GM12874 (cell line): ENCODE data around the gene ROPN1B.

Experiments used
- CTCF ChIP-seq: IDR thresholded peaks from 2 replicates; pipeline ENCODE4 v1.5.1; 2011; ENCODE audit warnings: low read depth, mild to moderate bottlenecking, control low read depth, low read length, moderate library complexity; ENCODE audit not compliant: insufficient read depth

The ROPN1B gene

GRCh38 chr3:126013751-126014156 is 44.8 kb downstream of the ROPN1B start:
- no peak for TF ChIP-seq CTCF

GRCh38 chr3:126014252-126014651 is 45.3 kb downstream of the ROPN1B start:
- no peak for TF ChIP-seq CTCF

- TF ChIP-seq CTCF, result no peak
These were observed 46.1 kb downstream of the ROPN1B start for GRCh38 chr3:126015075-126015474.

GRCh38 chr3:126016616-126017015 is 47.6 kb downstream of the ROPN1B start:
- TF ChIP-seq CTCF, result no peak

GRCh38 chr3:126017362-126017761 is 48.4 kb downstream of the ROPN1B start:
- TF ChIP-seq CTCF, result no peak

GRCh38 chr3:126018545-126018944 is 49.6 kb downstream of the ROPN1B start:
- TF ChIP-seq CTCF, result no peak

GRCh38 chr3:126018995-126019394 is 50.0 kb downstream of the ROPN1B start:
- TF ChIP-seq CTCF, result no peak

- TF ChIP-seq CTCF, result no peak
These were observed 50.7 kb downstream of the ROPN1B start for GRCh38 chr3:126019683-126020082.
